NOMO-1 treated with DMSO at 0.1 percent for 48 hours (cell line): ENCODE results near the gene EIF3J.
"Not testable (repeated sequence)": the region's sequence is repeated elsewhere in the genome, so short reads cannot be mapped to it uniquely, and the experiment has no call there.

ENCODE experiments used
- DNase-seq: peaks from one replicate; lab custom pipeline; 2025; ENCODE audit not compliant: unreplicated experiment; lab: John Stamatoyannopoulos, UW

EIF3J gene

GRCh38 chr15:44541282-44541958, 4.5 kb downstream of the EIF3J start:
- no peak for DNase-seq

DNA sequence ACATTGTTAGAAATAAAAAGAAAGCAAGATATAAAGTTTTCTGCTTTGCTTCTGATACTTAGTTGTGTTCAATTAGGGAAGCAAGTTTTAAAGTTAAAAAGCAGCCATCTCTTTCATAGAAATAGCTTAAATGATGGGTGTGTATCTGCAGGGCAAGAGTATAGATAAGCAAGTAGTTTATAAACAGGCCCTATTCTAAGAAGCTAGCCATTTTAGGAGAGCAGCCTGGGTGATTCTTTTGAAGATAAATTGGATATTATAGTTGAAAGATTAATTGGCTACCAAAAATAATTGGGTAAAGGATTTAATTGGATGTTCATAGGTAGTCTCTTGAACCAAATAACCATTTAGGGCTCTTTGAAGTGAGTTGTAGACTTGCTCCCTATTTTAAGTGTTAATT, 5.6 kb downstream of the EIF3J start:
- no peak for DNase-seq

- not testable (repeated sequence) for DNase-seq
These were observed 7.8 kb downstream of the EIF3J start for GRCh38 chr15:44544745-44545144.

DNA sequence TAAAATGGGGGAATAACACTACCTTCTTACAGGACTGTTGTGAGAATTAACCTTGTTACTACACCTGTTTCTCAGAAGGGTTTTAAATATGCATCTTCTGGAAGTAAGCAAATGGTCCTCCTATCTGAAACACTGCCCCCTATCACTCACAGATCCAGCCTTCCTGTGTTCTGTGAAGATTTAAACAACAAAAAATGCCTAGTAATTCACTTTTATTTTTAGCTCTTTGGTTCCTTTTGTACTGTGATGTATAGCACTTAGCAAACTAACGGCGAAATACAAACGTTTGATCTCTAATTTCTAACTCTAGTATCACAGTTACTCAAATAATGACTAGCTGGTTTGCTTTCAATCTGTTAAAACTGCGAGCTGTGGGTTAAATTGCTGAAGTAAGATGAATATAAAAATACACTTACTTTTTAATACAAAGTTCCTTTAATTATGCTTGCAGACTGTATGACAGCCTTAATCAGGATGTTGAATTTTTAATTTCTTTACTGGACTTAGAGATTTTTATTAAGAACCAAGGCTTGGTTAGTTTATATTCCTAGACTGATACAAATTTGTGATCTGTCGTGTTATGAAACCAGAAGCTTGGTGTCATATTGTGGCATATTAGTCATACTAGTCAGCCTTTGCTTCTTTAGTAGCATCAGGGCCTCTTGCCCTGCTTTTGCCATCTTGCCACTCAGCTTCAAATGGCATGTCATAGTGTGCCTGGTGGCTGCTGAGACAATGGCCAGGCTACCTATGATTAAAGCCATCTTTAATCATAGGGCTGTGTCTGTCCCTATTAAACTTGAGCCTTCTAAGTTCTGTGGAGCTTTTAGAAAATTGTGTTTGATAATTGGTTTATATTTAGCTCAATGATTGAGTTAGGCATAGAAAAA, 9.2 kb downstream of the EIF3J start:
- DNase-seq: peak; percentile 12

- DNase-seq: not testable (repeated sequence)
These were observed 12.2 kb downstream of the EIF3J start for GRCh38 chr15:44549152-44549551.

DNA sequence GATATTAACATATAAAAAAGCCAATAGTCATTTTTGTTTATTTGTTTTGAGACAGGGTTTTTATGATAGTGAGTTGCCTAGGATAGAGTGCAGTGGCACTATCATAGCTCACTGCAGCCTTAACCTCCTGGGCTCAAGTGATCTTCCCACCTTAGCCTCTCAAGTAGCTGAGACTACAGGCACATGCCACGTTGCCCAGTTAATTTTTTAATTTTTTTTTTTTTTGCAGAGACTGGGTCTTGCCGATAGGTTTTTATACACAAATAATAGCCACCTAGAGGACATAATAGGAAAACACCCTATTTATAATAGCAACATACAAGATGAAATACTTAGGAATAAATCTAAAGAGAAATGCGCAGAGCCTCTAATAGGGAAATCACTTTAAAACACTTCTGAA, 13.3 kb downstream of the EIF3J start:
- DNase-seq: no peak

DNA sequence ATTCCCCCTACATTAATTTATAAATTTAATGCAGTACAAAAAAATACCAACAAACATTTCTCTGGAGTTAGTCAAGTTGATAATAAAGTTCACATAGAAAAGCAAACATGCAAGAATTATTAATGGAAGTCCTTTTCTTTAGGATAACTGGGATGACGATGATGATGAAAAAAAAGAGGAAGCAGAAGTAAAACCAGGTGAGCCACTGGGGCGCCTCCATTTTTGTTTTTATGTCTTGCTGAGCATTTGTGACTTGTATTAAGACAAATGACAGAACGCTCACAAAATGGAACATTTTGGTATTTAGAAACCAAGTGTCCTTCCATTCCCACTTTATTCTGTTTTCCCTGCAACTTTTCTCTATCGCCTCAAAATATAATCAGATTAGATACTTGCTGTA, 13.8 kb downstream of the EIF3J start:
- DNase-seq: no peak

DNA sequence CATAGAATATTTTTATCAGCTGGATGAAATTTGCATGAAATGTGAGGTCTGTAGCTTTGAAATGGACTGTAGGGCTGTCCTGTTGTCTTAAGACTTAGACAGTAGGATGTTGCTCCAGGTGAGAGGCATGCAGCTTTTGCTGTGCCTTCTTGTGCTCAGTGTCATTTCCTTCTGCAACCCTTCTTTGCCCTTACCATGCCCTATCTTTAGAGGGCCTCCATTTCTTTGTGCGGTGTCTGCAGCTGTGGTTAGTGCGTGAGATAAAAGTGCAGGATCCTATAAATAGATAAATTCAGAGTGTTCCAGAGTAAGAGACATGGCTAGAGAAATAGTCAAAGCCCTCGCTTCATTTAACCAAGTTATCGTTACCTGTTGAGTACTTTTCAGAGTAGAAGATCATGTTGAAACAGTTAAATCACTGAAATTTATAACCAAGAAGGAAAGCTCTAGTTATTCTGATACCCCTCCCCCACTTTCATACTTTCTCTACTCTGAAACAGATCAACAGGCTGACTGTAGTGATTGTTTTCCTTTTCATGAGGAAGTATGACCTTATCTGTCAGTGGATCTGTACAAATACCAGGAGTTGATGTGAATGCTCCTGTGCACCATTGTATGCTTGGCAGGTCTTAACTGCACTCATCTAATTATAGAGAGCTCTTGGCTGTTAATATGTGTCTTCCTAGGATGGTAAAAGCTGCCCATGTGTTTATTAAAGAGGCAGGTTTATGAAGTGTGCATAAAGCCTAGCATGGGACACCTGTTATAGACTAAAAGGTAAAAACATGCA, 18.2 kb downstream of the EIF3J start:
- no peak for DNase-seq

DNA sequence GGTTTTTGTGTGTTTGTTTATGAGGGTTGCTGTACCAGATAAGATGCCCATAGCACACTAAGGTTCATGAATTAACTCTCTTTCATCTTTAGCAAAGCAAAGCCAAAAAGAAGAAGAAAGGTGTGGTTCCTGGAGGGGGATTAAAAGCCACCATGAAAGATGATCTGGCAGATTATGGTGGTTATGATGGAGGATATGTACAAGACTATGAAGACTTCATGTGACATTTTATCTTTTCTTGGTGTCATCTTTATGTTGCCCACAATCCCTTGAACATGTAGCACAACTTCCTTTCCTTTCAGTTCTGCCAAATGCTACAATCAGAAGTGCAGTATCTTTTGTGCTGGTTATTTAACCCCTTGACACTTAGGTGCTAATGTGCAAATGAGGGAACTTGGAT, 24.0 kb downstream of the EIF3J start:
- not testable (repeated sequence) for DNase-seq

- DNase-seq: no peak
These were observed 28.6 kb downstream of the EIF3J start for GRCh38 chr15:44565387-44566154.

DNA sequence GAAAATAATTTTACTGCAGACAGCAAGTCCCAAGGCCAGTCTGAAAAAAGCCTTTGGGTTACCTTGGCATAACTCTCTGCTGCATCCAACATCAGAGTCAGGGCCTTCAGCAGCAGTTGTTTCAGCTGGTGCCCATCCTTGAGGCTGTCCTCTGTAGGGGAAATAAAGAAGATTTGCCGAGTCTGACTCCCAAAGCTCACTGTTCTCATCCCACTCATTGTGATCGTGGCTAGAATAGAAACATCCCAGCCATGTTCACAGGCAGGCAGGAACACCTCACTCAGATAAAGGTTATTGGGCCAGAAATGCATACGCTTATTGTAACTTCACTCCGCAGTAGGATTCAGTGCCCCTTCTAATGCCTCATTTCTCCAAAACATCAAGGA, 29.2 kb downstream of the EIF3J start:
- DNase-seq: no peak

GRCh38 chr15:44568338-44568737, 31.4 kb downstream of the EIF3J start:
- DNase-seq: no peak

GRCh38 chr15:44569316-44569715, 32.4 kb downstream of the EIF3J start:
- no peak for DNase-seq

DNA sequence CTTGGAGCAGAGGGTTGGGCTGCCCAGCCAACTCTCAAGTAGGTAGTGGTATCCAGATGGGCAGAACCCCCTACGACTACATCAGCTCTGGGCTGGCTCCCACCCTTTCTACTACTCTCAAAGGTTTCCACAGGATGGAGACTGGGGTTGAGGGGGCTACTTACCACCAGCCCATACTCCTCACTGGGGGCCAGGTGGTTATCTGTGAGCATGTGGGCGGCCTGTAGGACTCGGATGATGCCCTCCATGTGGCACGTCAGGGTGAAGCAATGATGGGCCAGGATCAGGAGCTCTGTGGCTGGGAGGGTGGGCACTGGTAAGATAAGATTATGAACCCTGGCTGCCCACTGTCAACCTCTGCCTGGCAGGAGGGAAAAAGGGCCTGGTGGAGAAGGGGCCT, 33.4 kb downstream of the EIF3J start:
- no peak for DNase-seq

GRCh38 chr15:44573386-44573785, 36.4 kb downstream of the EIF3J start:
- no peak for DNase-seq

DNA sequence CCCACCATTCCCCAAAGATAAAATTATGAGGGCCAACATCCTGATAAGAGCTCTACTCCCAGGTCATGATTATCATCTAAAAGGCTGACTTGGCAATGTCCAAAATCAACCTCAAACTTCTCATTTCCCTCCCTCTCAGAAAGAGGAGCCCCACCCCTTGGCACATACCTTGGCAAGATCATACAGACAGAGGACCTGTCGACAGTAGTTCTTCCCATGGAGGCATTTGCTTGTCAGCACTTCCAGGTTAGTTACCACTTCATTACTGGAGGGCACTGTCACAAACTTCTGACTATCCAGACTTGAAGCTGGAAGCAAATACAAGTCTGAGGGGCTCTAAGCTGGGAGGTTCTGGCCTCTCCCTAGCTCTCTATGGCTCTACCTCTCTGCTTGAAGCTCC, 37.8 kb downstream of the EIF3J start:
- no peak for DNase-seq

DNA sequence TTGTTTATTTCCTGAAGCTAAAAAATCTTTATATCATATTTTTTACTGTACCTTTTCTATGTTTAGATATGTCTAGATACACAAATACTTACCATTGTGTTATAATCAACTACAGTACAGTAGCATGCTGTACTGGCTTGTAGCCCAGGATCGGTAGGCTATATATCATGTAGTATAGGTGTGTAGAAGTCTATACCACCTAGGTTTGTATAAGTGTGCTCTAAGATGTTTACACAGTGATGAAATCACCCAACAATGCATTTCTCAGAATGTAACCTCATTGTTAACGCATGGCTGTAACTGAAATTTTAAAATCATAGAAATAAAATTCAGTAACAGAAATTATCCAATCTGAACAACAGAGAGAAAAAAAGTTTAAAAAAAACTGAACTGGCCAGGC, 43.2 kb downstream of the EIF3J start:
- no peak for DNase-seq

GRCh38 chr15:44584162-44584749, 47.3 kb downstream of the EIF3J start:
- DNase-seq: no peak

DNA sequence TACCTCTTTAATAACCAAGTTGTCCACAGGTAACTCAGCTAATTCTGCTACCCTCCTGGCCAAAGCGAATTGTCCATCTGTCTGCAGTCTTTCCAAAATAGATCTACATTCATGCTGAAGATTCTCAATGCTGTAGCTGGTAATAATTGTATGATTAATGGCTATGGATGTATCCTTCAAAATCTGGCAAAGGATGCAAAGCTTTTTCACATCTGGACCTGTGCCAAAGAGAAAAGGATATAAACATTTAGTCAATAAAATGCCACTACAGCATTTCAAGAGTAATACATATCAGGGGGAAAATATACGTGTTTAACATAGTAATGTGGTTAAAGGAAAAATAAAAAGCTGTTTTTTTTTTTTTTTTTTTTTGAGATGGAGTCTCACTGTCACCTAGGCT, 48.7 kb downstream of the EIF3J start:
- no peak for DNase-seq

DNA sequence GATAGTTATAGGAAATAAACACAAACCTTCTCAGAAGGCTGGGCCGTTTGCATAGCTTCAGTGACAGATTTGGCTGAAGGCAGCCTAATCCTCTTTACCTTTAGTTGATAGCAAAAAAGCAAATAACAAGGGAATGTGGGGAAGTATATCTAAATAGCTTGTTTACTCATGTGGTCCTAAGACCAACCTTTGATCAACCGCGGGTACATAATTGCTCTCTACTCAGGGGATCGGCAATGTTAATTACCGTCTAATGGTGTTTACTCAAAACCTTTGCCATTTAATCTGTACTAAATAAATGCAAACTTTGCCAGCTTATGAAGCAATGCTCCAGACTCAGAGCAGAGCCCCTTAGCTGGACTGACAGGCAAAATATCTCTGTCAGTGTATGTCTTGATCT, 51.6 kb downstream of the EIF3J start:
- DNase-seq: no peak

- DNase-seq: no peak
These were observed 54.4 kb downstream of the EIF3J start for GRCh38 chr15:44591326-44591725.
